HG03097 (cell line): Measurements from ENCODE around the gene ACTL8.

Source experiments
- ATAC-seq: cut with Tn5 transposase; IDR thresholded peaks from one replicate; pipeline ENCODE4 v1.9.1; 2021; ENCODE audit not compliant: unreplicated experiment, low FRiP score

Gene ACTL8

GRCh38 chr1:17799642-17800041 is 44.5 kb downstream of the ACTL8 start:
- no peak for ATAC-seq

- ATAC-seq: no peak
These were observed 47.0 kb downstream of the ACTL8 start for GRCh38 chr1:17802164-17802563.

- ATAC-seq: no peak
These were observed 47.8 kb downstream of the ACTL8 start for GRCh38 chr1:17802945-17803344.

- ATAC-seq: no peak
These were observed 50.9 kb downstream of the ACTL8 start for GRCh38 chr1:17805869-17806684.

GRCh38 chr1:17808816-17809215 is 53.7 kb downstream of the ACTL8 start:
- no peak for ATAC-seq

GRCh38 chr1:17810668-17811067 is 55.5 kb downstream of the ACTL8 start:
- ATAC-seq: no peak

- no peak for ATAC-seq
These were observed 61.4 kb downstream of the ACTL8 start for GRCh38 chr1:17816511-17816910.

- ATAC-seq: no peak
These were observed 64.1 kb downstream of the ACTL8 start for GRCh38 chr1:17819129-17819802.

- no peak for ATAC-seq
These were observed 65.1 kb downstream of the ACTL8 start for GRCh38 chr1:17820198-17820597.

GRCh38 chr1:17822741-17823426 is 67.8 kb downstream of the ACTL8 start:
- ATAC-seq: no peak

- ATAC-seq: no peak
These were observed 70.4 kb downstream of the ACTL8 start for GRCh38 chr1:17825273-17826164.

GRCh38 chr1:17826165-17826488 is 71.0 kb downstream of the ACTL8 start:
- ATAC-seq: no peak

- no peak for ATAC-seq
These were observed 73.9 kb downstream of the ACTL8 start for GRCh38 chr1:17828991-17829390.

GRCh38 chr1:17829579-17829978 is 74.4 kb downstream of the ACTL8 start:
- ATAC-seq: no peak

GRCh38 chr1:17831597-17831996 is 76.5 kb downstream of the ACTL8 start:
- no peak for ATAC-seq

- no peak for ATAC-seq
These were observed 78.7 kb downstream of the ACTL8 start for GRCh38 chr1:17833661-17834501.

GRCh38 chr1:17834561-17835100 is 79.5 kb downstream of the ACTL8 start:
- no peak for ATAC-seq

GRCh38 chr1:17837233-17838030 is 82.3 kb downstream of the ACTL8 start:
- ATAC-seq: no peak
